ENCODE data around the gene PLA2G2F.

Gene PLA2G2F

DNA sequence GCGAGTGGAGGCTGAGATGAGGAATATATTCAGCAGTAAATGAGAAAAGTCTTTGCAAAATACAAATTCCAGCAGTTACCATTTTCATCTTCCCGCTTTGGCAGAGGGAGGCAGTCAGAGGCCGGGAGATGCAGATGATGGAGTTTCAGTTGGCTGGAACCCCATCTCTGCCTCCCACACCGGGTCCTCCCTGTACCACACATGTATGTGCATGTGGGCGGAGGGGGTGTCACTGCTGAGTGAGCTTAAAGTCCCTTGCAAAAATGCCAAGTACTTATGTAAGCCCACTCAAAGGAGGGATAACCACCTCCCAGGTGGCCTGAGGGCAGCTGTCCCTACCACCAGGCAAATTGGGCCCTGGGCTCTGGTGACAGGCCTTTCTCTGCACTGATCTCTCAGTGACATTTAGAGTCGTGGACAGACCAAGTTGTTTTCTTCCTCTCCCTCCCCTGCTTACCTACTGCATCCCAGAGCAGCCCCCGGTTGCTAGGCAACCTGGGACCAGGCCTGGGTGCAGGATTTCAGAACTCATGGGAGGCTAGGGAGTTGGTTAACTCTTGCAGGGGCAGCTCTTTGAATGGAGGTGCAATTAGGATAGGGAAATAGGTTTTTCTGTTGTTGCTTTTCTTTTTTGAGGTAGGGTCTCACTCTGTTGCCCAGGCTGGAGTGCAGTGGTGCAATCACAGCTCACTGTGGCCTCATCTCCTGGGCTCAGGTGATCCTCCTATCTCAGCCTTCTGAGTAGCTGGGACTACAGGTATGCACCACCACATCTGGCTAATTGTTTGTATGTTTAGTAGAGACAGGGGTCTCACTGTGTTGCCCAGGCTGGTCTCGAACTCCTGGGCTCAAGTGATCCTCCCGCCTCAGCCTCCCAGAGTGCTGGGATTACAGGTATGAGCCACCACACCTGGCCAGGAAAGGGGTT, 29.7 kb downstream of the PLA2G2F start:
- no peak for DNase-seq (ENCODE audit: low read depth in 2 of 2)

DNA sequence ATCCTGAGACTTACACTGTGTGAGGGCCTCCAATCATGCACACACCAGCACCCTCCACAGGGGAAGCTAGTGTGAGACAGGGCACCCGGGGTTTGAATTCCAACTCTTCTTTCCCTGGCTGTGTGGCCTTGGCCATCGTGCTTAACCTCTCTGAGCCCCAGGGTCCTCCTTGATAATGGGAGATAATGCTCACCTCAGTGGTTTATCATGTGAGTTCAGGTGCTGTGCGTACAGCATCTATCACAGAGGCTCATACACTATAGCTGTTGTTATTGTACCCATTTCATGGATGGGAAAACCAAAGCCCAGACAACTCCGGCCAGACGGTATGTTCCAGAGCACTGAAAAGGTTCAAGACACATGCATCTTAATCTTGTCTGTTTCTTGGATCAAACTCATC, 30.8 kb downstream of the PLA2G2F start:
- DNase-seq (ENCODE audit: low read depth in 2 of 2), result no peak

DNA sequence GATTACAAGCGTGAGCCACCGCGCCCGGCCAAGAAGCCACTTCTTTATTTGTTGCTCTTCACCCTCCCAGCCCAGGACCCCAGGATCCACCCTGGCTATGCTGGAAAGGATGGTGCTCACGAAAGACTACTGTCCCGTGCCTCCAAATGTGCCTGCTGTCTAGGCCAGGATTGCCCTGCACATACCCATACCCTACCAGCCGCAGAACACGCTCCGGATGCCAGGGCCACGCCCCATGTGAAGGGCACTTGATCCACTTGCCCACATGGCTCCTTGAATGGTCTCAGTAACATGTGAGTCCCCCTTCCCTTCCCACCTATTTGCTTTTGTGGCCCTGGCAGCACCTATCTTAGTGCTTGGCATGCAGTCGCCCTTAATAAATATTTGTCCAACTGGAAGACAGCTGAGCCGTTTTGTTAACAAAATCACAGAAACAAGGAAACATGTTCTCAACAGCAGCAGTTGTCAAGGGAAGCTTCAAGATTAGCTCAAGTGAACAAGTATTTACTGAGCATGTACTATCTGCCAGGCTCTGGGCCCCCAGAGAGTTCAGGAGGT, 33.0 kb downstream of the PLA2G2F start:
- no peak for DNase-seq (ENCODE audit: low read depth in 2 of 2)

DNA sequence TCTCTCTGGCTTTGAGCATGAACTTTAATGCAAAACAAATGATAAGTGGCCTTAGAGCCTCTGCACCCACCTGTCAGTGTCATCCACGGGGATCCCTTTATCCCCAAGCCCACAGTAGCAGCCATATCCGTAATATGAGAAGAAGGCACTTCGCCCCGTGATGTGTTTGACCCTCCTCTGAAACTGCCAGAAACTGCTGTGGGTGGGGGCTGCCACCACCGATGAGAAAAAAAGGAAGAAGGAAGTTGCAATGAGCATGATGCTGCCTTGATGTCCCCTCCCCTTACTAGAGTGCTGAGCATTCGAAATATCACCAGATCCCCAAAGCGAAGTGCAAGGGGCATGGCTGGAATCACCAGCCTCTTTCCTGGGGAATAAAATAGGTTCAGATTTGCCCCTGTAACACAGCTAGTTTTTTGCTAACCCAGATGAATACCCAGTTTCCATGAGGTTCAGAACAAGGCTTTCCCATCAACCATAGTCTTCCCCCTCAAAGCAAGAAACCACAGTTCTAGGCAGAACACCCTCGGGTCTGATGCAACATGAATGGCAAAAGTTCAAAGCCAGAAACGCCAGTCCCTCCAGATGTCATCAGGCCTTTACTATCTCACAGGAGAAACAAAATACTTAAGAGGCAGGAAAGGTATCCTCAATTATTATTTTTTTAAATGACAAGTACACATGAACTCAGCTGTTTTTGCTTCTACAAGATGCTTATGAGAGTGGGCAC, 36.0 kb downstream of the PLA2G2F start:
- no peak for DNase-seq (ENCODE audit: low read depth in 2 of 2)

DNA sequence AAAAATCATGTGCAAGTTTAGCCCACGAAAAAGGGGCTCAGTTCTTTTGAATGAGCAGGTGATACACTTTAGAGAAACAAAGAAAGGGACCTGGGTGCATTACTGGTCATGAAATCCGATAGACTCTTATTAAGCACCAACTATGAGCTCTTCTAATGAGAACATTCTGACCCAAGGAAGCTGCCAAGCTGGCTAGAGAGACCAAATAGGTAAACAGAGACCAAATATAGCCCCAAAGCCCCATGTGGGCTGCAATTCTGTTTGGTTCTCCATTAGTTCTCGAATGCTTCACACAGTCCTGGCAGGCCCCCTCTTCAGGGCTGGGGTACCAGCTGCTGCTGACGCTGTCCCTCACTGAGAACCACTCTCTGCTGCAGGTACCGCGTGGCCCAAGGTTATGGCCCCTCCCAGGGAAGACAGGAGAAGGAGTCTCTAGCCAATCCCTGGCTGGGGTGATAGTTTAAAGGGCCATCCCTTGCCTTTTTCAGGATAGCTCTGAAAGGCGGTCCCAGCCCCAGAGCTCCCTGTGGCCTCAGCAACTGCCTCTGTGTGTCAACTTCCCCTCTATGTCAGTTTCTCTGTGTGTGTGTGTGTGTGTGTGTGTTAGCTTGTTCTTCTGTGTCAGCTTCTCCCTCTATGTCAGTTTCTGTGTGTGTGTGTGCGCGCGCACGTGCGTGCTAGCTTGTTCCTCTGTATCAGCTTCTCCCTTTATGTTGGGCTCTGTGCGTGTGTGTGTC, 39.7 kb downstream of the PLA2G2F start:
- no peak for DNase-seq (ENCODE audit: low read depth in 2 of 2)

DNA sequence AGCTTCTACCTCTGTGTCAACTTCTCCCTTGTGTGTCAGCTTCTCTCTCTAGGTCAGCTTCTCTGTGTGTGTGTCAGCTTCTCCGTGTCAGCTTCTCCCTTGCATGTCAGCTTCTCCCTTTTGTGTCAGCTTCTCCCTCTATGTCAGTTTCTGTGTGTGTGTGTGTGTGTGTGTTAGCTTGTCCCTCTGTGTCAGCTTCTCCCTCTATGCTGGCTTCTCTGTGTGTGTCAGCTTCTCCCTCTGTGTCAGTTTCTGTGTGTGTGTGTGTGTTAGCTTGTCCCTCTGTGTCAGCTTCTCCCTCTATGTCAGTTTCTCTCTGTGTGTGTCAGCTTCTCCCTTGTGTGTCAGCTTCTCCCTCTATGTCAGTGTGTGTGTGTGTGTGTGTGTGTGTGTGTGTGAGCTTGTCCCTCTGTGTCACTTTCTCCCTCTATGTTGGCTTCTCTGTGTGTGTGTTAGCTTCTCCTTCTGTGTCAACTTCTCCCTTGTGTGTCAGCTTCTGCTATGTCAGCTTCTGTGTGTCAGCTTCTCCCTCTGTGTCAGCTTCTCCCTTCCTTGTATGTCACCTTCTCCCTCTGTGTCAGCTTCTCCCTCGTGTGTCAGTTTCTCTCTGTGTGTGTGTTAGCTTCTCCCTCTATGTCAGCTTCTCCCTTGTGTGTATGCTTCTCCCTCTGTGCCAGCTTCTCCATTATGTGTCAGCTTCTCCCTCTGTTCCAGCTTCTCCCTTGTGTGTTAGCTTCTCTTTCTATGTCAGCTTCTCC, 40.4 kb downstream of the PLA2G2F start:
- no peak for DNase-seq (ENCODE audit: low read depth in 2 of 2)

DNA sequence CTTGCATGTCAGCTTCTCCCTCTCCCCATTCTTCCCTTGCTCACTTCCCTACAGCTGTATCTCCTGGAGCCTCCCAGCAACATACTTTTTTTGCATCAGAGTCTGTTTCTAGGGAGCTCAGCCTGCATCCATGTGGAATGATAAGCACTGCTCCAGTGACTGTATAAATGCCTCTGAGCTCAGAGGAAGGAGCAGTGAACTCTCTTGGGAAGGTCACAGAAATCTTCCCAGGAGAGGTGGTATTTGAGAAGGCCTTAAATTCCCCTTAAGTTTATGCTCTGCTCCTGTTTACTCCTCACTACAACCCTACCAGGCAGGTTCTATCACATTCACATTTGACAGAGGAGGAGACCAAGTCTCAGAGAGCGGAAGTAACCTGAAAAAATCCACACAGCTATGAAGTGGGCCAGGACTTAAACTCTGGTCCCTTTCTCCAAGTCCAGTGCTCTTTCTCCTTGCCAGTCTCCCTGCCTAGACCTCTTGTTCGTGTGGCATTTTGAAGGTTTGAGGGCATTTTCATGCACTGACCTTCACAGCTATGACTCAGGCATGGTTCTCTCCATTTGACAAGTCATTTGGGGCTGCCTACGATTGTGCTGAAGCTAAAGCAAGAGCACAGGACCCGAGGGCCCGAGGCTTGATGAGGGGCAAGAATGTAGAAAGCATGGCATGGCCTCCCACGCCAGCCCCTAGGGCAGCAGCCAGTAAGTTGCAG, 41.2 kb downstream of the PLA2G2F start:
- no peak for DNase-seq (ENCODE audit: low read depth in 2 of 2)

DNA sequence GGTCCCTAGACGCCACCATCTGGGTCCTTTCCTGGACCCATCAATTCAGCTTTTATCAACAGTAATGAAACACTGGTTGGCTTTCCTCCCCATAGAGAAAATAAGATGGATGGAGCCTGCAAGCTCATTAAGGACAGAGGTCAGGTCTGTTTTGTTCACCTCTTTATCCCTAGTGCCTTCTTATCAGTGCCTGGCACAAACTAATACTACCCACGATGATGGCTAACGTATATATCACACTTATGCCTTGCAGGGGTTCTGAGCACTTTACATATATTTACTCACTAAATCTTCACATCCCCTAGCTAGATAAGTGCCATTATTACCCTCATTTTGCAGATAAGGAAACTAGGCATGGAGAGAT, 41.7 kb downstream of the PLA2G2F start:
- no peak for DNase-seq (ENCODE audit: low read depth in 2 of 2)

DNA sequence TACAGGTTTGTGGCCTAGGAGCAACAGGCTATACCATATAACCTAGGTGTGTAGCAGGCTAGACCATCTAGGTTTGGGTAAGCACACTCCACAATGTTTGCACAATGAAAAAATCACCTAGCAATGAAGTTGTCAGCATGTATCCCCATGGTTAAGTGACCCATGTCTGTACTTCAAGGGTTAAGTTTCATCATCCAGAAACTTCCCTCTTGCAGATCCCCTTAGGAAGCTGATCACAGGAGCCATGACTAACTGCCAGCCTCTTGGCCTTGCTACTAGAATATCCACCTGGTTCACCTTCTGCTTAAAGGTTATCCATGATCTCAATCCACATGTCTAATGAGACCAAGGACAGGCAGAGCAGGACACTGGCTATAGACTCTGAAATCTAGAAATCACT, 43.3 kb downstream of the PLA2G2F start:
- DNase-seq (ENCODE audit: low read depth in 2 of 2), result no peak

DNA sequence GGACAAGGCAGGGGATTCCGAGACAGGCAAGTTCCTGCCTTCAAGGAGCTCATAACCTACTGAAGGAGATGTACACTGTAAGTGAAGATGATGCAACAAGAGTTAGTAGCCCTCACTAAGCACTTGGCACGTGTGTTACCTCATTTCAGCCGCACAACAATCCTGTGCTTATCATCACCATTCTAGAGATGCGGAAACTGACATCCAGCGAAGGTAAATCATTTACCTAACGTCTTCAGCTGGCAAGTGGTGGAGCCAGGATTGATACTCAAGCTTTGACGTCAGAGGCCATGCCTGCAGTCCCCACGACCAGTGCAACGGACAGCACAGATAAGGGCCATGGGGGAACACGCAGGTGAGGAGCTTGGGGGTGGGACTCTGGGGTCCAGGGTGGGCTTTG, 43.9 kb downstream of the PLA2G2F start:
- no peak for DNase-seq (ENCODE audit: low read depth in 2 of 2)

DNA sequence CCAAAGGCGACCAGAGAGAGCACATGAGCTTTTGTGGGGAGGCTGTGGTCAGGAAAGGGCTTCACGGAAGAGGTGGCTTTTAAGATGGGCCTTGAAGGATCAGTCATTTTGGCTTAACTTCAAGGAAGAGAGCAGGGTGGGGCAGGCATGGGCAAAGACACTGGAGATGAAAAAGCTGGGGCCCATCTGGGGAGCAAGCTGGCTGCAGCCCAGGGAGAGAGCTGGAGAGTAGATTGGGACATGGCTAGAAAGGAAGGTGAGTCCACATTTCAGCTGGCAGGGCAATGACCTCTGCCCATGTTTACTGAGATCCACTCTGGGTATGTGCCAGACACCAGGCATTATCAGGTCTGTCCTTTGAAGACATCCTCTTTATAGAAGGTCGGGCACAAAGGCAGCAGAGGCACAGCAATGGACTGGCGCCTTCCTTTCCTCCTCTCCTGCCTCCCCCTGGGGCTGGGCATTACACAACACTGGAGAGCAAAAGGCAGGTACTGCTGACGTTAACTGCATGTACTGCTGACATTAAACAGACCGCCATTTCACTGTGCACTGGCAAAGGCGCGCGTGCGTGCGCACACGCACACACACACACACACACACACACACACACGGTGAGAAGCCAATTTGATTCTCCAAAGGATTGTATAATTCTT, 44.6 kb downstream of the PLA2G2F start:
- no peak for DNase-seq (ENCODE audit: low read depth in 2 of 2)

DNA sequence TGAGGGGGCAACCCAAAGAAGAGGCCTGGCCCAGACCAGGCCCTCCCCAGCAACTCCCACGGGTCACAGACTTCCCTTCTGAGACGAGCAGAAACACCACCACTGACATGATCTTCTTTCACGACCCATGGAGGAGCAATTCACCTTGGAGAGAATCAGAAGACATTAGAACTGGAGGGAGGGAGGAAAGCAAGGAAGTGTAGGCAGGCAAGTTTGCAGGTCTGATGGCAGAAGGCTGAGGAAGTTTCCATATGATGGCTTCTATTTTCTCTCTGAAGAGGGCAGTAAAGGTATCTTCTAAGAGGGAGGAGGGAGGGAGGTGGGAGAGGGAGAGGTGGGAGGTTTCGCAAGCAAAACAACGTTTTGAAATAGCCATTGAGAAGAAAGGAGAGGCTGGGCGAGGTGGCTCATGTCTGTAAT, 45.4 kb downstream of the PLA2G2F start:
- DNase-seq (ENCODE audit: low read depth in 2 of 2), result no peak

DNA sequence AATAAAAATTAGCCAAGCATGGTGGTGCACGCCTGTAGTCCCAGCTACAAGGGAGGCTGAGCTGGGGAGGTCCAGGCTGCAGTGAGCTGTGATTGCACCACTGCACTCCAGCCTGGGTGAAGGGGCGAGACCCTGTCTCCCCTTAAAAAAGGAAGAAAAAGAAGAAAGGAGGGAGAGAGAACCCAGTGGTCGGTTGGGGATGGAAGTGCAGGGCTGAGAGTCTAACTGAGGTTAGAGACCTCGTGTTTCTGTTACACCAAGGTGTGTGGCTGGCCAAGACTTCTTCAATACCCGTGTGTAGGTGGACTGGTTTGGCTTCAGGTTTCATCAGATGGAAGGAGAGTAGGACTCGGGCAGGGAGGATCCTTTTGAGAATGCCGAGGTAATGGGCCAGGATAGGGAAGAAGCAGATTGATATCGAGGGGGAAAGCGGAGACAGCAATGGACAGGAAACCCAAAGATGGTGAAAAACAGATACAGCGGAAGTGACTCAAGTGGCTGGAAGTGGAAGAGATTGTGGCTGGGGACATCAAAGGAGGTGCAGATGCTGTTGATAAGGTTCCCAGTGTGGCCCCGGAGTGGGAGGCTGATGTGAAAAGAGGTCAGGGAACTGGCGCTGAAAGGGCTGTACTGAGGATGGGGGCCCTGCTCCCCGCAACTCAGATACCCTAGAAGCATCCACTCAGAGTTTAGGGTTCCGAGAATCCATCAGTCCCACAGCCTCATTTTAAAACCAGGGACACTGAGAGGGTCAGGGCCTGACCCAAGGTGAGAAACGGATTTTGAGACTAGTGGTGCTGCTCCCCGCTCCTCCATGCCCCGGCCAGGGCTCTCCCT, 46.1 kb downstream of the PLA2G2F start:
- DNase-seq (ENCODE audit: low read depth in 2 of 2), result peak in 1 of 2 donors; percentile 15

DNA sequence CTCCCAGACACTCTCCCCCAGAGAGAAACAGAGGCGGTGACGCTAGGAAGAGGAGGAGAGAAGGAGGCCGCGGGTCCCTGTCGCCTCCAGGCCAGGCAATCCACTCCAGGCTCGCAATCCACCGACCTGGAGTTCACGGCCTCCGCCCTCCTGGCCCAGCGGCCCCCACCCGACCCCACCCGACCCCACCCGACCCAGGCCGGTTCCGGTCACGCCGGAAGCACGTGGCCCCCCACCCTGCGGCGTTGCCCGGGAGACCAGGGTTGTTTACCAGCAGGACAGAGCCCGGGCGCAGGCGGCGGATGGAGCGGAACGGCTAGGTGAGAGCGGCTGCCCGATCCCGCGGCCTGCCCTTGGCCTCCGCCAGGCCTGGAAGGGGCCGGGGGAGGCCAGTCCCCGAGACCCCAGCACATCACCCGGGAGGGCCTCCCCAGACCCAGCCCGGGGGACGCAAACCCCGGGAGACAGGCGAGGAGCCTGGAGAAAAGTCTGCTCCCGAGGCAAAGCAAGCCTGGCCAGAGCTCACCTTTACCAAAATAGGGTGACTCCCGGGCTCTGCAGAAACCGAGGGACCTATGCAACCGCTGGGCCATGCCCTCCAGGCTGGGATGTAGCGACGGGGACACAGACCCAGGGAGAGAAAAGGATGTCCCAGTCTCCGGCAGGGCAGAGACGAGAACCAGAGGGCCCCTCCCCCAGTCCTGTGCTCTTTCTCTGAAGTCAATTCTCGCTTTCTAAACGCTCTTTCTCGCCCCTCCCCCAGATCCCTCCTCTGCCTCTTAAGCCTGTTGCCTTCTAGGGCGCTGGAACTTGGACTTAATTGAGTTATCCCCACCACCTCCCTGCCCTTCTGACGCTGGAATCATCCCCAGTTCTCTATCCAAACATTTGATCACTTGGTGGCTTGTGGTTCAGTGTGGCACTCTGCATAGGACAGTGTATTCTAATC, 47.0 kb downstream of the PLA2G2F start, which contains the start of the genes PLA2G2C and UBXN10:
TSS of gene PLA2G2C (minus strand) at position 685 of the 949 bp plus-strand sequence. CDS start 9,155 bp downstream, outside the sequence.
TSS of gene UBXN10 (plus strand) at position 263 of the 949 bp plus-strand sequence. CDS start 4,466 bp downstream, outside the sequence.
- DNase-seq (ENCODE audit: low read depth in 2 of 2), result no peak

DNA sequence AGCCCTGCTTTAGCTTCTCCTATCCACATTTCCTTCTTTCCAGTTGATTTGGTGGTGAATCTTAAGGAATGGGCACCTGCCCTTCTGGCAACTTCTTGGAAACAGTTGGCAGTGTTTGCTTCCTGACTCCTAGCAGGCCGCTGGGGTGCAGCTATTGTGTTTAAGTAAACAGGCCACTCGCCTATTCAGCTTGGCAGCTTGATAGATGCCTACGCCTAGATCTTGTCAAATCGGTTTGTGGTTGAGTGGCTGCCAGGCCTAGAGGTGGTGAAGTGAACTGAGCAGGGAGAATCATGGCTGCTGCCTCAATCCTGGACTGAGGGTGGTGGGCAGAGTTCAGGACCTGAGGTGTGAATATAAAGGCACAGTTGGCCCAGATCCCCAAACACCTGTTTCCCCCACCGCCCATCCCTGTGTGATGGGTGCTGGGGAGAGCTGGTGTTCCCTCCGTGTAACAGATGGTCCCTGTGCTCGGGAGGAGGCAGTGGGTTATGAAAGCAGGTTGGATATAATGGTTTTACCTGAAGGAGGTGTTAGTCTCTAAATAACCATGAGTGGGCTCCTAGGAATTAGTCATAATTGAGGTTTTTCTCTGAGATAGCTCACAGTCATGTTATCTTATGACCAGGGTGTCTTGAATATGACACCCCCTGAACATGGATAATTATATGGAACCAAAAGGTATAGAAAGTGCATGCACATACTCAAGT, 48.1 kb downstream of the PLA2G2F start:
- DNase-seq (ENCODE audit: low read depth in 2 of 2), result no peak

DNA sequence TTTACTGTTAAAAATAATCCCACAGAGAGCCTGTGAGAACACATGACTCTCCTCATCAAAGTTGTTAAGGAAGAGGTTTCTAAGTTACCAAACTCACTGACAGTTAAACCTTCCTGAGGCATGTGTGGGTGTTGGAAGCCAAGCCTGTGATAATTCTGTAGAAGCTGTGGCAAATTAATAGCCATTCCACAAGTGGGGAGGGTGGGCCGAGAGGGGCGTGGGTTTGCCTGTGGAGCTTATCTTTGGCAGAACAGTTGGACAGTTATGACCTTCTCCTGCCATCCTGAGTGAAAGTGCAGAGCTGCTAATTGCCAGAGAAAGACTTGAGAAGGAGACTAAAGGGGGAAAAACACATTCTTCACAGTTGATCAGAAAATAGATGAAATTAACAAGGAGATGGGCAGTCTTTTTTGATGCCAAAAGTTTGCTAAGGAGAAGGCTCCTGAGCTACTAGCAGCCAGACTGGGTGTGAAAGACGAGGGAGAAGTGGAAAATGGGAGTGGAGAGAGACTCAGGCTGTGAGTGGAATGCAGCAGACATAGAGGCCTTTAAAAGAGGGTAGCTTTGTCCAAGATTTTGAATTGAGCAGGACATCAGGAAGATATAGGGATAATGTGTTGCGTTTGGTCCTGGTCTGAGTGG, 48.8 kb downstream of the PLA2G2F start:
- DNase-seq (ENCODE audit: low read depth in 2 of 2), result no peak

DNA sequence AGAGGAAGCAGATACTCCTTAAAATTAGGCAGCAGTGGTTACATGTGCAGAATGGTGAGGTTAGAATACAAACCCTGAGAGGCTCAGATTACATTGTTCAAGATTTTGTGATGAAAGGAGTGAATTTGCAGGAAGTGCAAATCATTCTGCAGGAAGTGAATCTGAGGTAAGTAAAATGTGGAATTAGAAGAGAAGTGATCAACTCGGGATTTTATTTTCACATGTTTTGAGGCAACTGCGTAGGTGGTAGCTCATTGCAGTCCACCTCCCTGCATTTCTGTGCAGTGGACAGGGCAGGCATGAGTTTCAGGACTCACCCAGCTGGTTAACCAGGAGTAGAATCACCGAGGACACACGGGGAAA, 49.3 kb downstream of the PLA2G2F start:
- no peak for DNase-seq (ENCODE audit: low read depth in 2 of 2)

Data from stimulated activated CD8-positive, alpha-beta memory T cell treated with anti-CD3 and anti-CD28 coated beads, Interleukin-2, amount 100 ng/mL, for 1 hour (primary cell).